Heart left ventricle (tissue), 16 donors: ENCODE results near the gene BAG1. TPM values are rescaled to one million over a fixed set of nuclear protein-coding genes. Genes with fewer than 3 reads are reported as not detected.

Experiments
- ATAC-seq, 4 donors: fragments of 200-7000 bp; cut with Tn5 transposase; one replicate each; pipeline ENCODE4 v1.9.1; 2020 to 2022; ENCODE audit warnings: moderate library complexity in 4 of 4, mild to moderate bottlenecking in 3 of 4, moderate number of reproducible peaks in 1 of 4
- DNase-seq, 5 donors: peaks; one replicate each; pipeline ENCODE4 v3.0.0-alpha.2; 2020
- H3K27ac ChIP-seq, 12 donors: fragments of 200-600 bp; sonication (generic) in 4 of 12; one replicate each; pipeline versions ENCODE4 v1.5.0 to v1.8.0; 2016 to 2022; ENCODE audit warnings: mild to moderate bottlenecking in 2 of 12
- H3K27me3 ChIP-seq, 9 donors: fragments of 200-600 bp; sonication (generic) in 2 of 9; one replicate each; pipeline versions ENCODE4 v1.5.1 to v1.8.0; 2016 to 2022; ENCODE audit warnings: mild to moderate bottlenecking in 3 of 9
- H3K36me3 ChIP-seq, 9 donors: fragments of 200-600 bp; sonication (generic) in 2 of 9; one replicate each; pipeline versions ENCODE4 v1.5.0 to v1.8.0; 2018 to 2022; ENCODE audit warnings: mild to moderate bottlenecking in 2 of 9
- H3K4me1 ChIP-seq, 12 donors: fragments of 200-600 bp; sonication (generic) in 4 of 12; one replicate each; pipeline versions ENCODE4 v1.5.0 to v1.8.0; 2016 to 2022; ENCODE audit warnings: mild to moderate bottlenecking in 3 of 12
- H3K4me3 ChIP-seq, 12 donors: fragments of 200-600 bp; sonication (generic) in 4 of 12; one replicate each; pipeline versions ENCODE4 v1.5.0 to v1.8.0; 2017 to 2022; ENCODE audit warnings: mild to moderate bottlenecking in 9 of 12, moderate library complexity in 4 of 12
- H3K9me3 ChIP-seq, 12 donors: fragments of 200-600 bp; sonication (generic) in 4 of 12; one replicate each; pipeline versions ENCODE4 v1.5.0 to v1.8.0; 2016 to 2022; ENCODE audit warnings: mild to moderate bottlenecking in 1 of 12
- CTCF ChIP-seq, 12 donors: fragments of 200-600 bp; sonication (generic) in 4 of 12; IDR thresholded peaks; one replicate each; pipeline versions ENCODE4 v1.5.0 to v1.8.0; 2018 to 2022; ENCODE audit warnings: antibody characterized with exemption in 12 of 12, mild to moderate bottlenecking in 5 of 12
- POLR2A ChIP-seq, 2 donors: fragments of 450-650 bp; IDR thresholded peaks; one replicate each; pipeline ENCODE4 v1.6.1; 2017; ENCODE audit warnings: antibody characterized with exemption in 2 of 2, mild to moderate bottlenecking in 2 of 2, moderate library complexity in 2 of 2
- WGBS, 4 donors: extraction: QIAGEN DNeasy Blood & Tissue Kit in 2 of 4; methylation state at CpG; one replicate each; pipeline versions ENCODE4 v1.1.5 to v1.1.7; 2013 to 2018; 5-methylcytosine and 5-hydroxymethylcytosine counted together
- intact Hi-C, 10 donors: fragments of 100-400 bp; cut with DNase I; formaldehyde crosslinking; loops; one replicate each; pipeline versions ENCODE4 v1.11.1 to v1.14.2; 2022
- polyA plus RNA-seq, 2 donors: library from polyadenylated mRNA; stranded (reverse); fragments of 200-250 nt; gene quantifications; one replicate each; pipeline ENCODE4 v1.2.3, GENCODE V29; 2013
- total RNA-seq, 9 donors: library from RNA; depleted of rRNA in 2 of 9; stranded (reverse); fragments of >200 nt in 2 of 9; fragmentation: NEBNext Ultra II Directional in 3 of 9; extraction: Animal tissue kit (Norgen Biotek cat#: 25700) in 3 of 9; gene quantifications; one replicate each; pipeline versions ENCODE4 v1.1.0 to v1.2.4, GENCODE V29; 2016 to 2023
- donor health status: ischemic (EF 13 %, LVEDD 7.1; RV severe dilation, severe dysfunction).
- donor health status: healthy with polysubstance abuse.
- donor health status: DM: no; HTN: yes; CAD: no.
- donor health status: DM: no; HTN: no; CAD: no.
- donor health status: ischemic (EF 25% LVEDD 6.9; RV normal size, moderate dysfunction).
- donor health status: ischemic (EF 25% LVEDD 5.7; RV mildly dilated, moderate dysfunction).
- donor health status: healthy.
- donor health status: DM: yes; HTN: yes; CAD: no.
- donor health status: ischemic (EF 35%, LVEDD 5.7; RV mildly dilated, moderate dysfunction).
- donor health status: nonischemic (EF 11% LVEDD 7.7; RV severe dilation, severe dysfunction).
- donor health status: DM: yes; HTN: yes; CAD: no.
- donor health status: PGD.
- donor health status: ischemic (EF 29% LVEDD 5.4; RV normal size, mild dysfunction).
- donor health status: nonischemic (EF 23%, LVEDD 6.1; RV moderate dilation, normal function).

Gene BAG1
- total and polyA plus RNA-seq, 11 donors = 71.0 to 144 (median 112) TPM

- 93 to 97% (median 94%) methylated on average over 1 of the region's 1 CpG for WGBS, 4 donors
- TF ChIP-seq POLR2A (IDR thresholded peaks at IDR 0.05) (no peak), CTCF (IDR thresholded peaks at IDR 0.05) (no peak)
- intact Hi-C loops = no loop called here
- no peak for DNase-seq
- Histone ChIP-seq H3K9me3 (no peaks in the 10 kb centered on the region), H3K4me3 (no peak overlapping the region), H3K27ac (no peak overlapping the region), H3K27me3 (no peaks in the 10 kb centered on the region), H3K4me1 (no peaks in the 10 kb centered on the region), H3K36me3 (no peaks in the 10 kb centered on the region)
- no peak for ATAC-seq
Measured at GRCh38 chr9:33209394-33209793, 55.1 kb downstream of the BAG1 start.

- no peak for TF ChIP-seq POLR2A (IDR thresholded peaks at IDR 0.05)
- TF ChIP-seq CTCF (IDR thresholded peaks at IDR 0.05) = no peak
- peak; percentile 67 to 82 (median 77) for DNase-seq
- Histone ChIP-seq H3K27me3 (no peaks in the 10 kb centered on the region), H3K27ac (peak overlapping the region in 10 of 12 donors; percentile 22 to 66 (median 48)), H3K4me3 (no peak overlapping the region), H3K9me3 (no peaks in the 10 kb centered on the region), H3K4me1 (peaks cover 0 to 18% (median 4%) of the 10 kb centered on the region in 12 donors), H3K36me3 (no peaks in the 10 kb centered on the region)
- ATAC-seq = peak; percentile 68 to 89 (median 86)
- 43 to 51% (median 46%) methylated on average over 7 to 11 of the region's 11 CpGs for WGBS, 4 donors
- intact Hi-C loops = no loop called here
Measured at GRCh38 chr9:33202552-33203201, 61.8 kb downstream of the BAG1 start.

Other genes with a start within 250 kb of the BAG1 start
- 100 to 1,000 TPM in 1 of 9 donors, 10 to 100 TPM in 8; 48.6 to 104 (median 63.1) TPM for gene DNAJA1, start 239.4 kb downstream of the BAG1 start, total RNA-seq
- 100 to 1,000 TPM in 1 of 2 donors, 10 to 100 TPM in 1; 32.6 to 133 TPM for gene DNAJA1, start 239.4 kb downstream of the BAG1 start, polyA plus RNA-seq
- 10 to 100 TPM; 11.5 to 19.4 (median 15.8) TPM for gene SMU1, start 188.0 kb downstream of the BAG1 start, total RNA-seq
- 10 to 100 TPM in 1 of 2 donors, 1 to 10 TPM in 1; 6.7 to 12.3 TPM for gene SMU1, start 188.0 kb downstream of the BAG1 start, polyA plus RNA-seq
- 10 to 100 TPM; 27.4 to 73.3 (median 44.8) TPM for gene B4GALT1, start 97.4 kb downstream of the BAG1 start, total RNA-seq
- gene B4GALT1, start 97.4 kb downstream of the BAG1 start, polyA plus RNA-seq = 10 to 100 TPM; 10.6 to 37.2 TPM
- not detected for gene SPINK4, start 24.5 kb downstream of the BAG1 start, total RNA-seq
- gene SPINK4, start 24.5 kb downstream of the BAG1 start, polyA plus RNA-seq = not detected
- 10 to 100 TPM; 37.6 to 58.5 (median 53.0) TPM for gene CHMP5, start 341 bp upstream of the BAG1 start, total RNA-seq
- gene CHMP5, start 341 bp upstream of the BAG1 start, polyA plus RNA-seq = 10 to 100 TPM; 24.7 to 76.5 TPM
- gene NFX1, start 25.8 kb upstream of the BAG1 start, total RNA-seq = 10 to 100 TPM; 25.4 to 42.0 (median 36.1) TPM
- gene NFX1, start 25.8 kb upstream of the BAG1 start, polyA plus RNA-seq = 10 to 100 TPM; 13.7 to 23.8 TPM
- 100 to 1,000 TPM in 6 of 9 donors, 10 to 100 TPM in 3; 82.5 to 252 (median 113) TPM for gene AQP7, start 137.9 kb upstream of the BAG1 start, total RNA-seq
- 100 to 1,000 TPM in 1 of 2 donors, 10 to 100 TPM in 1; 32.1 to 216 TPM for gene AQP7, start 137.9 kb upstream of the BAG1 start, polyA plus RNA-seq
- gene AQP3, start 182.9 kb upstream of the BAG1 start, total RNA-seq = 100 to 1,000 TPM in 1 of 9 donors, 10 to 100 TPM in 6, 1 to 10 TPM in 2; 6.0 to 116 (median 13.3) TPM
- gene AQP3, start 182.9 kb upstream of the BAG1 start, polyA plus RNA-seq = 10 to 100 TPM in 1 of 2 donors, 1 to 10 TPM in 1; 7.5 to 27.1 TPM
- gene NOL6, start 209.2 kb upstream of the BAG1 start, total RNA-seq = 10 to 100 TPM; 11.2 to 22.1 (median 14.9) TPM
- 10 to 100 TPM; 13.6 to 28.2 TPM for gene NOL6, start 209.2 kb upstream of the BAG1 start, polyA plus RNA-seq